Epithelial cell of proximal tubule (primary cell): ENCODE results near the gene FBXL5. TPM values are rescaled to one million over a fixed set of nuclear protein-coding genes. Genes with fewer than 3 reads are reported as not detected.

Experiments used
- DNase-seq: peaks from one replicate; pipeline ENCODE4 v3.0.0-alpha.2; 2011; ENCODE audit warnings: low read depth
- H3K4me3 ChIP-seq: 2 replicates; pipeline ENCODE4 v1.5.1; 2011; ENCODE audit warnings: low read depth, mild to moderate bottlenecking, low read length
- total RNA-seq: library from RNA; depleted of rRNA; stranded (reverse); fragments of >200 nt; gene quantifications from 2 replicates; pipeline ENCODE4 v1.2.3, GENCODE V29; 2015
- TF ChIP-seq, protein P1 (sequence below): conservative IDR thresholded peaks from 2 replicates; pipeline ENCODE4 v1.5.1; 2012; ENCODE audit warnings: low read depth, mild to moderate bottlenecking, low read length

FBXL5 gene
- total RNA-seq, 1 donor from 2014 or later = 64.1 TPM

DNA sequence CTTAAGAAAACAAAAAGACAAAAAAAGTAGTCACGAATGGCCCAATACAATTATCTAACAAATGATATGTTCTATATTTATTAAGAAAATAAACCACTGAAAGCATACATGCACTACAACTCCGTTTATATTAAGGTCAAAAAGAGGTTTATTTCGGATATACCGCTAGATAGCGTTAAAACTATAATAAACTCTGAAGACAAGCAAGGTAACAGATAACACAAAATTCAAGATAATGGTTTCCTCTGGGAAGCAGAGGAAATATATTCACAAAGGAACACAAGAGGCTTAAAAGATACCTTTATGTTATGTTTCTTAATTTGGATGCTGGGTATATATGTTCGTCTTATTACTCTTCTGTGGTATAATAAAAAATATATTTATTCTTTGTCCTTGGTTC, 21.7 kb upstream of the FBXL5 start:
- TF ChIP-seq, protein P1, sequence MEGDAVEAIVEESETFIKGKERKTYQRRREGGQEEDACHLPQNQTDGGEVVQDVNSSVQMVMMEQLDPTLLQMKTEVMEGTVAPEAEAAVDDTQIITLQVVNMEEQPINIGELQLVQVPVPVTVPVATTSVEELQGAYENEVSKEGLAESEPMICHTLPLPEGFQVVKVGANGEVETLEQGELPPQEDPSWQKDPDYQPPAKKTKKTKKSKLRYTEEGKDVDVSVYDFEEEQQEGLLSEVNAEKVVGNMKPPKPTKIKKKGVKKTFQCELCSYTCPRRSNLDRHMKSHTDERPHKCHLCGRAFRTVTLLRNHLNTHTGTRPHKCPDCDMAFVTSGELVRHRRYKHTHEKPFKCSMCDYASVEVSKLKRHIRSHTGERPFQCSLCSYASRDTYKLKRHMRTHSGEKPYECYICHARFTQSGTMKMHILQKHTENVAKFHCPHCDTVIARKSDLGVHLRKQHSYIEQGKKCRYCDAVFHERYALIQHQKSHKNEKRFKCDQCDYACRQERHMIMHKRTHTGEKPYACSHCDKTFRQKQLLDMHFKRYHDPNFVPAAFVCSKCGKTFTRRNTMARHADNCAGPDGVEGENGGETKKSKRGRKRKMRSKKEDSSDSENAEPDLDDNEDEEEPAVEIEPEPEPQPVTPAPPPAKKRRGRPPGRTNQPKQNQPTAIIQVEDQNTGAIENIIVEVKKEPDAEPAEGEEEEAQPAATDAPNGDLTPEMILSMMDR = no peak
- DNase-seq = no peak
- peak overlapping the region; percentile 4 for H3K4me3 ChIP-seq

DNA sequence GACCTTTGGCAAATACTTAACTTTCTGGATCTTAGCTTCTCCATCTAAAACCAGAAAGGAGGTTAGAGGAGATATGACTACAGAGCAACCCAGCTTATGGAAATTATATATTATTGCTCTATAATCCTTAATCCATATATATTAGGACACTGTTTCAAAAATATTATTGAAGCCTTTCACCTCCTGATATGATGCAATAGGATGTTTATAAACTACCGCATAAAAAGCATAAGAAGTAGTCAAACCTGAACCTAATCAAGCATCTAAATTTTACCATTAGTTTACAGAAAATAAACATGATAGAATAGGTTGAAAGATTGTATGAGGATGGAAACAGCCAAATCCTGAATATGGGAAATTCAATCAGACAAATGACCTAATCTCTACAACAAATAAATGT, 20.9 kb upstream of the FBXL5 start:
- DNase-seq = no peak
- TF ChIP-seq, protein P1 = no peak
- no peak overlapping the region for H3K4me3 ChIP-seq

DNA sequence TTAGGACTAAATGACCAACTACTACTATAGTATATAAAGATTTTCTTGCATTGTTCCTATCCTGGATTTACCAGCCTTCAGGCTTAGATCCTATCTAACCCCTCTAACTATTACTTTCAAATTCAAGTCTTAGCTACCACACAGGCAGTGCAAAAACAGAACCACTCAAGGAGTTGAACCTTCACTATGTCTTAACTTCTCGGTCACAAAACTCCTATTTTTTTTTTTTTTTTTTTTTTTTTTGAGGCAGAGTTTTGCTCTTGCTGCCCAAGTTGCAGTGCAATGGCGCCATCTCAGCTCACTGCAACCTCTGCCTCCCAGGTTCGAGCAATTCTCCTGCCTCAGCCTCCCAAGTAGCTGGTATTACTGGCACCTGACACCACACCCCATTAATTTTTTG, 20.2 kb upstream of the FBXL5 start:
- H3K4me3 ChIP-seq = no peak overlapping the region
- no peak for DNase-seq
- TF ChIP-seq, protein P1 = peak; percentile 19

DNA sequence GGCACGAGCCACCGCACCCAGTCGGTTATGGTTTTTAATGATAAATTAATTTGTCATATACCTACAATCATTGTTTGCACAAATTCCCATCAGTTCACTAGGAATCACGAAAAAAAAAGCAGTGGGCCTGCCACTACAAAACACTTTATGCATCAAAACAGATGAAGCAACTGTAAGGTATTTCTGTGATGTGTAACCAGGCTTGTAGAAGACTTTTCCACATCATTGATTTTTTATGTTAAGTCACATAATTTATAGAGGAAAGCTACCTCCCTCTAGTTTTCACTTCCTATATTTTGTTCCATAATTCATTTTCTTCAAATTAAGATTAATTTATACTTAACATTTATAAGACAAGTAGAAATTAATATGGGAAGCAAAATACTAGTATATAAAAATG, 19.8 kb upstream of the FBXL5 start:
- no peak overlapping the region for H3K4me3 ChIP-seq
- DNase-seq = no peak
- TF ChIP-seq, protein P1 = no peak

DNA sequence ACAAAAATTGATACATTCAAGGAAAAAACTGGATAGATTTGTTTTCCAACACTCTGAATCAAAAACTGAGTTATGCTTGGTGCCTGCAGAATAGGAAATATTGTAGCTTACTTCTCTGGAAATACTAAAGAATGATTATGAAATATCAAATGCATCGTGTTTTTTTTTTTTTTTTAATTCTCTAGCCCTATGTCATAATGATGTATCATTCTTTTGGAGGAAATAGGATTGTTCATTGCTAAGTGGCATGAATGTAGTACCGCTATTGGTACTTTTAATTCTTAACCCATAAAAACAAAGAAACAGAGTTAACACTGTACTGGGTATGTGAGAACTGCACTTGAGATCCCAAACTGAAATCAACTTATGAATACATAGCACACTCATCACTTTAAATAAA, 18.9 kb upstream of the FBXL5 start:
- TF ChIP-seq, protein P1 = no peak
- H3K4me3 ChIP-seq = no peak overlapping the region
- no peak for DNase-seq

DNA sequence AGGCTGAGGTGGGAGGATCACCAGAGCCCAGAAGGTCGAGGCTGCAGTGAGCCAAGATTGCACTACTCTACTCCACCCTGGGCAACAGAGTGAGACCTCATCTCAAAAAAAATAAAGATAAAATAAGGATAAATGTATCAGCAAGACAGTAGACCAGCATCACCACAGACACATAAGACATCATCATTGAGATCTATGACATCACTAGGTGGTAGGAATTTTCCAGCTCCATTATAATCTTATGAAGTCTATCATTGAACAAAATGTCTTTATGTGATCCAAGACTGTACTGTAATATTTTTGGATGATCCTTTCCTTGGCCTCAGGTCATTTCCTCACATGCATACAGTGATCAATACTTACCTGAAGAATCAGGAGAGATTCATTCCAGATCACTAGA, 18.2 kb upstream of the FBXL5 start:
- TF ChIP-seq, protein P1 = no peak
- no peak for DNase-seq
- H3K4me3 ChIP-seq = no peak overlapping the region

DNA sequence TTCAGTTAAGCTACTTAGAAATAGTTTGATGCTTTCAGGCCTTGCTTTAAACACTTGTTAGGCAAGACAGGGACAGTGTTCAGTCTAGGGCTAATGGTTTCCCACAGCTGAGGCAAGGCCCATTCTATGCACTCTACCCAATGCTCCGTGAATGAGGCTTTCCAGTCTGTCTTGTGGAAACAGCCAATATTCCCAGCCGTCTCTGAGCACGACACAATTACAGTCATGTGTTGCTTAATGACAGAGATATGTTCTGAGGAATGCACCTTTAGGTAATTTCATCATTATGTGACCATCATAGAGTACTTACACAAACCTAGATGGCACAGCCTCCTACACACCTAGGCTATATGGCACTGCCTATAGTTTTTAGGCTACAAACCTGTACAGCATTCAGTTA, 16.9 kb upstream of the FBXL5 start:
- no peak for DNase-seq
- H3K4me3 ChIP-seq = no peak overlapping the region
- TF ChIP-seq, protein P1 = no peak
